Measurements from ENCODE around the gene GMDS. TPM values are rescaled to one million over a fixed set of nuclear protein-coding genes. Genes with fewer than 3 reads are reported as not detected.

GMDS gene
- total RNA-seq, 1 experiment from 2014 or later, result 35.0 TPM

DNA sequence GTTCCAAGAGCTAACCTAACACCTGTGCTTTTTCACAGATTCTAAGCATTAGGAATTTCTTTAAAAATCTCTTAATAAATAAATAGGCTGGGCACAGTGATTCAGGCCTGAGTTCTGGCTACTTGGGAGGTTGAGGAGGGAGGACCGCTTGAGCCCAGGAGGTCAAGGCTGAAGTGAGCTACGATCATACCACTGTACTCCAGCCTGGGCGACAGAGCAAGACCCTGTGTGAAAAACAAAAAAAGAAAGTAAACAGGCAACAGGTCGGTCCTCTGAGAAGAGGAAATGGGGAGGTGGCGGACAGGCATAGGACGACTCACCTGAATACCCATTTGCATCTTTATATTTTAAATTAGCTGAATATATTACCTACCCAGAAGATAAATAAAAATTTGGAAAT, 26.5 kb downstream of the GMDS start:
- POLR2A ChIA-PET, result no interaction called here

DNA sequence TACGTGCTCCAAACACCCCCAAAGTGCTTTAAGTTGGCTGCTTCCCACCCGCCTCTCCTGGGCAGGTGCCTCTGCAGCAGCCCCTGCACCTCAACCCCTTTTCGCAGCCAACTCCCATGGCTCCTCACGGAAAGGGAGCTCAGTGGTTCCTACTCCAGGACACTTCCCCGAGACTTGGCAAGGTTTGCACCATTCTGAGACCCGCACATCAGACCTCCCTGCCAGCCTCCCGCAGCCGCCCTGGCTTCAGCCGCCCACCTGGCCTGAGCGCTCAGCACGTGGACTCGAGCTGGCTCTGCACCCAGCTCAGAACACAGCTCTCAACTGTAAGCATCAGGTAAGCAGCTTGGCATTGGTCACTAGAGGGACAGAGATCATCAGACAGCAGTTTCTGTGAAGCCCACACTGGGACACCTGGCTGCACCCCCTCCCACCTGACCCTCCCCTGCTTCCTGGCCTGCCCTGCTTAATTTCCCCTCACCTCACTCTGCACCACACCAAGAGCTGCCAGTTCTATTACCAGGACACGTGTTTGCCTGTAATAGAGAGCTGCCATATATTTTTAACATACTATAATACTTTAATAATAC, 28.5 kb downstream of the GMDS start:
- DNase-seq (ENCODE audit: low spot score) (no peak), ATAC-seq (peak; percentile 81)
- Mint-ChIP-seq H3K4me1 (peaks cover 26% of the 10 kb centered on the region), H3K9me3 (no peaks in the 10 kb centered on the region), H3K36me3 (no peaks in the 10 kb centered on the region), H3K27ac (0 out of 2 replicates have a peak overlapping the region, but pooled peaks have one; percentile 7), H3K27me3 (ENCODE audit: low read depth) (no peaks in the 10 kb centered on the region), H3K4me3 (no peak overlapping the region)
- ChIA-PET POLR2A (no interaction called here), CTCF (interaction anchor here (0.5 to 2.9 kb wide), 4 partner anchors 8 to 137 kb away, joined by 4 to 14 read pairs (median 6); no protein-coding TSS in a partner anchor)
- no peak for TF ChIP-seq JAZF1 (CRISPR knock-in tag; IDR thresholded peaks at IDR 0.05)
- TF ChIP-seq, protein P1, sequence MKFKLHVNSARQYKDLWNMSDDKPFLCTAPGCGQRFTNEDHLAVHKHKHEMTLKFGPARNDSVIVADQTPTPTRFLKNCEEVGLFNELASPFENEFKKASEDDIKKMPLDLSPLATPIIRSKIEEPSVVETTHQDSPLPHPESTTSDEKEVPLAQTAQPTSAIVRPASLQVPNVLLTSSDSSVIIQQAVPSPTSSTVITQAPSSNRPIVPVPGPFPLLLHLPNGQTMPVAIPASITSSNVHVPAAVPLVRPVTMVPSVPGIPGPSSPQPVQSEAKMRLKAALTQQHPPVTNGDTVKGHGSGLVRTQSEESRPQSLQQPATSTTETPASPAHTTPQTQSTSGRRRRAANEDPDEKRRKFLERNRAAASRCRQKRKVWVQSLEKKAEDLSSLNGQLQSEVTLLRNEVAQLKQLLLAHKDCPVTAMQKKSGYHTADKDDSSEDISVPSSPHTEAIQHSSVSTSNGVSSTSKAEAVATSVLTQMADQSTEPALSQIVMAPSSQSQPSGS (CRISPR knock-in tag; IDR thresholded peaks at IDR 0.05; ENCODE audit: borderline replicate concordance, low read depth), result no peak
- TF ChIP-seq CREM (CRISPR knock-in tag; IDR thresholded peaks at IDR 0.05), result no peak
- no peak for TF ChIP-seq RELA (CRISPR knock-in tag; IDR thresholded peaks at IDR 0.05; ENCODE audit: borderline replicate concordance)
- TF ChIP-seq NFE2L1 (CRISPR knock-in tag; IDR thresholded peaks at IDR 0.05), result no peak
- TF ChIP-seq, protein P2, sequence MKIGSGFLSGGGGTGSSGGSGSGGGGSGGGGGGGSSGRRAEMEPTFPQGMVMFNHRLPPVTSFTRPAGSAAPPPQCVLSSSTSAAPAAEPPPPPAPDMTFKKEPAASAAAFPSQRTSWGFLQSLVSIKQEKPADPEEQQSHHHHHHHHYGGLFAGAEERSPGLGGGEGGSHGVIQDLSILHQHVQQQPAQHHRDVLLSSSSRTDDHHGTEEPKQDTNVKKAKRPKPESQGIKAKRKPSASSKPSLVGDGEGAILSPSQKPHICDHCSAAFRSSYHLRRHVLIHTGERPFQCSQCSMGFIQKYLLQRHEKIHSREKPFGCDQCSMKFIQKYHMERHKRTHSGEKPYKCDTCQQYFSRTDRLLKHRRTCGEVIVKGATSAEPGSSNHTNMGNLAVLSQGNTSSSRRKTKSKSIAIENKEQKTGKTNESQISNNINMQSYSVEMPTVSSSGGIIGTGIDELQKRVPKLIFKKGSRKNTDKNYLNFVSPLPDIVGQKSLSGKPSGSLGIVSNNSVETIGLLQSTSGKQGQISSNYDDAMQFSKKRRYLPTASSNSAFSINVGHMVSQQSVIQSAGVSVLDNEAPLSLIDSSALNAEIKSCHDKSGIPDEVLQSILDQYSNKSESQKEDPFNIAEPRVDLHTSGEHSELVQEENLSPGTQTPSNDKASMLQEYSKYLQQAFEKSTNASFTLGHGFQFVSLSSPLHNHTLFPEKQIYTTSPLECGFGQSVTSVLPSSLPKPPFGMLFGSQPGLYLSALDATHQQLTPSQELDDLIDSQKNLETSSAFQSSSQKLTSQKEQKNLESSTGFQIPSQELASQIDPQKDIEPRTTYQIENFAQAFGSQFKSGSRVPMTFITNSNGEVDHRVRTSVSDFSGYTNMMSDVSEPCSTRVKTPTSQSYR (CRISPR knock-in tag; IDR thresholded peaks at IDR 0.05), result no peak
- no peak for TF ChIP-seq ZNF423 (CRISPR knock-in tag; IDR thresholded peaks at IDR 0.05)

More for the DNA sequence above, 26.5 kb downstream of the GMDS start:
- Mint-ChIP-seq H3K27me3 (ENCODE audit: low read depth) (no peaks in the 10 kb centered on the region), H3K4me1 (peaks cover 31% of the 10 kb centered on the region), H3K9me3 (no peaks in the 10 kb centered on the region), H3K4me3 (no peak overlapping the region), H3K36me3 (no peaks in the 10 kb centered on the region), H3K27ac (no peak overlapping the region)
- DNase-seq (ENCODE audit: low spot score) (no peak), ATAC-seq (no peak)
- CTCF ChIA-PET, result interaction anchor here (2.9 kb wide), 1 partner anchor 10 kb away, joined by 14 read pairs; no protein-coding TSS in a partner anchor
- TF ChIP-seq ESRRA (CRISPR knock-in tag; IDR thresholded peaks at IDR 0.05; ENCODE audit: borderline replicate concordance), result no peak
- no peak for TF ChIP-seq ZNF423 (CRISPR knock-in tag; IDR thresholded peaks at IDR 0.05)
- TF ChIP-seq NR3C1 (CRISPR knock-in tag; conservative IDR thresholded peaks at IDR 0.05; ENCODE audit: low read depth), result no peak
- peak; percentile 43; the same call in 1 of the 2 replicates for TF ChIP-seq ZNF121 (CRISPR knock-in tag; IDR thresholded peaks at IDR 0.05)
- TF ChIP-seq SMAD3 (CRISPR knock-in tag; IDR thresholded peaks at IDR 0.05; ENCODE audit: borderline replicate concordance), result no peak
- TF ChIP-seq CREB1 (CRISPR knock-in tag; IDR thresholded peaks at IDR 0.05), result no peak
- no peak for TF ChIP-seq OVOL2 (CRISPR knock-in tag; IDR thresholded peaks at IDR 0.05; ENCODE audit: borderline replicate concordance)

DNA sequence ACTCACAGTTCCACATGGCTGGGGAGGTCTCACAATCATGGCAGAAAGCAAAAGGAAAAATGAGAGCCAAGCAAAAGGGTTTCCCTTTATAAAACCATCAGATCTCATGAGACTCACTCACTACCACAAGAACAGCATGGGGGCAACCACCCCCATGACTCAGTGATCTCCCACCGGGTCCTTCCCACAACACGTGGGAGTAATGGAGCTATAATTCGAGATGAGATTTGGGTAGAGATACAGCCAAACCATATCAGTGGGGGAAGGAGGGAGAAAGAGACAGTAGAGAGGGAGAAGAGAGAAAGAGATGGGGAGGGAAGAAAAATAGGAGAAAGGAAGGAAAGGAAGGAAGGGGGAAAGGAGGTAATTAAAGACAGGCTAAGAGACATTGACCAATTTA, 30.1 kb downstream of the GMDS start:
- TF ChIP-seq ELF4 (CRISPR knock-in tag; IDR thresholded peaks at IDR 0.05; ENCODE audit: low read depth) (no peak), CREM (CRISPR knock-in tag; IDR thresholded peaks at IDR 0.05) (no peak), ZNF219 (CRISPR knock-in tag; IDR thresholded peaks at IDR 0.05; ENCODE audit: borderline replicate concordance) (no peak), MYBL2 (CRISPR knock-in tag; IDR thresholded peaks at IDR 0.05) (no peak), ZNF396 (CRISPR knock-in tag; IDR thresholded peaks at IDR 0.05; ENCODE audit: borderline replicate concordance) (no peak), ZNF671 (CRISPR knock-in tag; IDR thresholded peaks at IDR 0.05) (no peak), ZNF317 (CRISPR knock-in tag; IDR thresholded peaks at IDR 0.05; ENCODE audit: borderline replicate concordance, low read depth) (no peak), NR2C2 (CRISPR knock-in tag; IDR thresholded peaks at IDR 0.05) (no peak), TEAD4 (CRISPR knock-in tag; IDR thresholded peaks at IDR 0.05) (no peak), OVOL2 (CRISPR knock-in tag; IDR thresholded peaks at IDR 0.05; ENCODE audit: borderline replicate concordance) (no peak)
- TF ChIP-seq, protein P3, sequence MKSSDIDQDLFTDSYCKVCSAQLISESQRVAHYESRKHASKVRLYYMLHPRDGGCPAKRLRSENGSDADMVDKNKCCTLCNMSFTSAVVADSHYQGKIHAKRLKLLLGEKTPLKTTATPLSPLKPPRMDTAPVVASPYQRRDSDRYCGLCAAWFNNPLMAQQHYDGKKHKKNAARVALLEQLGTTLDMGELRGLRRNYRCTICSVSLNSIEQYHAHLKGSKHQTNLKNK (CRISPR knock-in tag; IDR thresholded peaks at IDR 0.05), result no peak
- TF ChIP-seq, protein P4, sequence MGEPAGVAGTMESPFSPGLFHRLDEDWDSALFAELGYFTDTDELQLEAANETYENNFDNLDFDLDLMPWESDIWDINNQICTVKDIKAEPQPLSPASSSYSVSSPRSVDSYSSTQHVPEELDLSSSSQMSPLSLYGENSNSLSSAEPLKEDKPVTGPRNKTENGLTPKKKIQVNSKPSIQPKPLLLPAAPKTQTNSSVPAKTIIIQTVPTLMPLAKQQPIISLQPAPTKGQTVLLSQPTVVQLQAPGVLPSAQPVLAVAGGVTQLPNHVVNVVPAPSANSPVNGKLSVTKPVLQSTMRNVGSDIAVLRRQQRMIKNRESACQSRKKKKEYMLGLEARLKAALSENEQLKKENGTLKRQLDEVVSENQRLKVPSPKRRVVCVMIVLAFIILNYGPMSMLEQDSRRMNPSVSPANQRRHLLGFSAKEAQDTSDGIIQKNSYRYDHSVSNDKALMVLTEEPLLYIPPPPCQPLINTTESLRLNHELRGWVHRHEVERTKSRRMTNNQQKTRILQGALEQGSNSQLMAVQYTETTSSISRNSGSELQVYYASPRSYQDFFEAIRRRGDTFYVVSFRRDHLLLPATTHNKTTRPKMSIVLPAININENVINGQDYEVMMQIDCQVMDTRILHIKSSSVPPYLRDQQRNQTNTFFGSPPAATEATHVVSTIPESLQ (CRISPR knock-in tag; IDR thresholded peaks at IDR 0.05), result no peak
- TF ChIP-seq, protein P5, sequence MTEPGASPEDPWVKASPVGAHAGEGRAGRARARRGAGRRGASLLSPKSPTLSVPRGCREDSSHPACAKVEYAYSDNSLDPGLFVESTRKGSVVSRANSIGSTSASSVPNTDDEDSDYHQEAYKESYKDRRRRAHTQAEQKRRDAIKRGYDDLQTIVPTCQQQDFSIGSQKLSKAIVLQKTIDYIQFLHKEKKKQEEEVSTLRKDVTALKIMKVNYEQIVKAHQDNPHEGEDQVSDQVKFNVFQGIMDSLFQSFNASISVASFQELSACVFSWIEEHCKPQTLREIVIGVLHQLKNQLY (CRISPR knock-in tag; IDR thresholded peaks at IDR 0.05), result no peak
- Mint-ChIP-seq H3K4me1 (peaks cover 22% of the 10 kb centered on the region), H3K36me3 (no peaks in the 10 kb centered on the region), H3K4me3 (no peak overlapping the region), H3K9me3 (no peaks in the 10 kb centered on the region), H3K27ac (no peak overlapping the region), H3K27me3 (ENCODE audit: low read depth) (no peaks in the 10 kb centered on the region)
- DNase-seq (ENCODE audit: low spot score) (no peak), ATAC-seq (no peak)
- POLR2A ChIA-PET, result interaction anchor here (1.2 kb wide), 1 partner anchor 139 kb away, joined by 4 read pairs; no protein-coding TSS in a partner anchor
- CTCF ChIA-PET, result no interaction called here

Measured in WTC11 (cell line).